Osteocyte (in vitro differentiated cells): ENCODE results near the gene STAMBPL1. TPM values are rescaled to one million over a fixed set of nuclear protein-coding genes. Genes with fewer than 3 reads are reported as not detected.

Experiments
- DNase-seq: peaks from one replicate; pipeline ENCODE4 v3.0.0; 2021; ENCODE audit warnings: mixed read lengths; ENCODE audit not compliant: unreplicated experiment; ENCODE audit errors: extremely low spot score
- H3K27ac Mint-ChIP-seq: one replicate; pipeline ENCODE4 v1.8.0; 2021; ENCODE audit warnings: mild to moderate bottlenecking, mixed read lengths; ENCODE audit not compliant: unreplicated experiment
- H3K27me3 Mint-ChIP-seq: one replicate; pipeline ENCODE4 v1.8.0; 2021; ENCODE audit warnings: mixed read lengths; ENCODE audit not compliant: unreplicated experiment
- H3K36me3 Mint-ChIP-seq: one replicate; pipeline ENCODE4 v1.8.0; 2021; ENCODE audit warnings: mixed read lengths; ENCODE audit not compliant: unreplicated experiment
- H3K4me1 Mint-ChIP-seq: one replicate; pipeline ENCODE4 v1.8.0; 2021; ENCODE audit warnings: mixed read lengths; ENCODE audit not compliant: unreplicated experiment
- H3K4me3 Mint-ChIP-seq: one replicate; pipeline ENCODE4 v1.8.0; 2021; ENCODE audit warnings: mild to moderate bottlenecking, moderate library complexity, mixed read lengths; ENCODE audit not compliant: unreplicated experiment
- H3K9me3 Mint-ChIP-seq: one replicate; pipeline ENCODE4 v1.8.0; 2021; ENCODE audit warnings: mixed read lengths; ENCODE audit not compliant: unreplicated experiment
- CTCF ChIP-seq: fragments of 200-600 bp; sonication (generic); IDR thresholded peaks from 2 replicates; pipeline ENCODE4 v1.5.0; 2021; ENCODE audit warnings: antibody characterized with exemption, mild to moderate bottlenecking, moderate library complexity
- total RNA-seq: library from RNA; stranded (reverse); gene quantifications from 2 replicates; pipeline ENCODE4 v1.2.1, GENCODE V29; 2021

Gene STAMBPL1
- total RNA-seq, 1 donor from 2014 or later, result 4.8 TPM

GRCh38 chr10:88960802-88961201, 80.8 kb downstream of the STAMBPL1 start:
- H3K9me3 Mint-ChIP-seq, result no peaks in the 10 kb centered on the region
- H3K4me3 Mint-ChIP-seq, result no peak overlapping the region
- TF ChIP-seq CTCF, result no peak
- DNase-seq, result no peak
- no peak overlapping the region for H3K27ac Mint-ChIP-seq
- peaks cover 12% of the 10 kb centered on the region for H3K4me1 Mint-ChIP-seq
- no peaks in the 10 kb centered on the region for H3K27me3 Mint-ChIP-seq
- H3K36me3 Mint-ChIP-seq, result no peaks in the 10 kb centered on the region

GRCh38 chr10:88961266-88961665, 81.2 kb downstream of the STAMBPL1 start:
- DNase-seq, result no peak
- Mint-ChIP-seq H3K27me3 (no peaks in the 10 kb centered on the region), H3K36me3 (no peaks in the 10 kb centered on the region), H3K9me3 (no peaks in the 10 kb centered on the region), H3K27ac (no peak overlapping the region), H3K4me1 (peaks cover 14% of the 10 kb centered on the region), H3K4me3 (no peak overlapping the region)
- no peak for TF ChIP-seq CTCF

- Mint-ChIP-seq H3K27me3 (no peaks in the 10 kb centered on the region), H3K36me3 (no peaks in the 10 kb centered on the region), H3K27ac (no peak overlapping the region), H3K9me3 (no peaks in the 10 kb centered on the region), H3K4me3 (no peak overlapping the region), H3K4me1 (peaks cover 21% of the 10 kb centered on the region)
- DNase-seq, result no peak
- TF ChIP-seq CTCF, result no peak
Observed at GRCh38 chr10:88962336-88962735, 82.3 kb downstream of the STAMBPL1 start.

- TF ChIP-seq CTCF, result no peak
- no peak overlapping the region for H3K27ac Mint-ChIP-seq
- DNase-seq, result no peak
- H3K27me3 Mint-ChIP-seq, result no peaks in the 10 kb centered on the region
- no peak overlapping the region for H3K4me3 Mint-ChIP-seq
- no peaks in the 10 kb centered on the region for H3K9me3 Mint-ChIP-seq
- H3K36me3 Mint-ChIP-seq, result no peaks in the 10 kb centered on the region
- peaks cover 23% of the 10 kb centered on the region for H3K4me1 Mint-ChIP-seq
Observed at GRCh38 chr10:88963318-88963717, 83.3 kb downstream of the STAMBPL1 start.

GRCh38 chr10:88964360-88964759, 84.3 kb downstream of the STAMBPL1 start:
- Mint-ChIP-seq H3K27me3 (no peaks in the 10 kb centered on the region), H3K9me3 (no peaks in the 10 kb centered on the region), H3K27ac (no peak overlapping the region), H3K4me3 (no peak overlapping the region), H3K4me1 (peaks cover 34% of the 10 kb centered on the region), H3K36me3 (no peaks in the 10 kb centered on the region)
- no peak for DNase-seq
- TF ChIP-seq CTCF, result no peak
